Fibroblast of lung (primary cell): Measurements from ENCODE around the gene BBS1. TPM values are rescaled to one million over a fixed set of nuclear protein-coding genes. Genes with fewer than 3 reads are reported as not detected.
A peak's percentile ranks its signal among the peaks of the same experiment; 100 is the strongest.
"Not testable (repeated sequence)": the region's sequence is repeated elsewhere in the genome, so short reads cannot be mapped to it uniquely, and the experiment has no call there.

ENCODE experiments used
- DNase-seq, 2 donors: peaks; one replicate each; pipeline versions ENCODE4 v3.0.0 to v3.0.0-alpha.2; 2010; ENCODE audit warnings: low read depth in 2 of 2
- H2AFZ ChIP-seq: 2 replicates; pipeline ENCODE4 v1.5.1; 2012; ENCODE audit warnings: low read length, control low read depth, inconsistent platforms
- H3K27ac ChIP-seq: 2 replicates; pipeline ENCODE4 v1.5.1; 2011; ENCODE audit warnings: low read length, control low read depth; ENCODE audit not compliant: insufficient read depth
- H3K27me3 ChIP-seq: 2 replicates; pipeline ENCODE4 v1.5.1; 2011; ENCODE audit warnings: mild to moderate bottlenecking, low read length; ENCODE audit not compliant: control insufficient read depth, insufficient read depth
- H3K36me3 ChIP-seq: 2 replicates; pipeline ENCODE4 v1.5.1; 2011; ENCODE audit warnings: low read length; ENCODE audit not compliant: control insufficient read depth, insufficient read depth
- H3K4me1 ChIP-seq: 2 replicates; pipeline ENCODE4 v1.5.1; 2011; ENCODE audit warnings: low read length; ENCODE audit not compliant: control insufficient read depth, insufficient read depth; ENCODE audit errors: extremely low read depth
- H3K4me2 ChIP-seq: 2 replicates; pipeline ENCODE4 v1.5.1; 2011; ENCODE audit warnings: low read length, control low read depth; ENCODE audit not compliant: insufficient read depth; ENCODE audit errors: extremely low read depth
- H3K4me3 ChIP-seq, 4 experiments: fragments of 200-600 bp in 1 of 4; sonication (generic) in 1 of 4; replicated peaks in 1 of 4; 2 replicates each; pipeline ENCODE4 v1.5.1; 2011 to 2016; ENCODE audit warnings: low read length in 4 of 4, low read depth in 3 of 4, mild to moderate bottlenecking in 3 of 4, control low read depth in 2 of 4, inconsistent platforms in 1 of 4, mixed read lengths in 1 of 4; ENCODE audit not compliant: insufficient read depth in 1 of 4; ENCODE audit errors: control extremely low read depth in 1 of 4
- H3K79me2 ChIP-seq: 2 replicates; pipeline ENCODE4 v1.5.1; 2012; ENCODE audit warnings: mild to moderate bottlenecking, low read length, inconsistent platforms; ENCODE audit not compliant: control insufficient read depth, insufficient read depth
- H3K9ac ChIP-seq: 2 replicates; pipeline ENCODE4 v1.5.1; 2011; ENCODE audit warnings: mild to moderate bottlenecking, low read length, control low read depth; ENCODE audit not compliant: insufficient read depth
- H3K9me3 ChIP-seq: 2 replicates; pipeline ENCODE4 v1.5.1; 2012; ENCODE audit warnings: low read depth, low read length; ENCODE audit not compliant: control insufficient read depth, insufficient read depth
- H4K20me1 ChIP-seq: 2 replicates; pipeline ENCODE4 v1.5.1; 2011; ENCODE audit warnings: low read length; ENCODE audit not compliant: control insufficient read depth, insufficient read depth; ENCODE audit errors: extremely low read depth
- CTCF ChIP-seq, 2 donors: IDR thresholded peaks in 1 of 2; conservative IDR thresholded peaks in 1 of 2; 1 replicate in 1 of 2; 2 replicates in 1 of 2; pipeline ENCODE4 v1.5.1; 2011 to 2012; ENCODE audit warnings: low read length in 2 of 2, control low read depth in 1 of 2, inconsistent platforms in 1 of 2, low read depth in 1 of 2, mild to moderate bottlenecking in 1 of 2
- EZH2 ChIP-seq: IDR thresholded peaks from 2 replicates; pipeline ENCODE4 v1.5.1; 2012; ENCODE audit warnings: low read length, control low read depth, mild to moderate bottlenecking; ENCODE audit errors: missing control alignments
- polyA minus RNA-seq: library from RNA; depleted of rRNA, polyadenylated mRNA; stranded (reverse); fragments of >200 nt; gene quantifications from 2 replicates; pipeline ENCODE4 v1.2.3, GENCODE V29; 2011; ENCODE audit warnings: low replicate concordance
- polyA plus RNA-seq, 2 donors: library from polyadenylated mRNA; depleted of rRNA in 1 of 2; stranded (reverse) in 1 of 2; unstranded in 1 of 2; fragments of >200 nt; gene quantifications; 2 replicates each; pipeline ENCODE4 v1.2.1, GENCODE V29; 2011 to 2012; ENCODE audit warnings: missing spikeins in 1 of 2
- total RNA-seq: library from RNA; depleted of rRNA; stranded (reverse); fragments of >200 nt; gene quantifications from 2 replicates; pipeline ENCODE4 v1.2.1, GENCODE V29; 2014

The BBS1 gene
- total RNA-seq (20.3 and 20.5 TPM in 2 replicates), polyA plus RNA-seq (11.6 and 16.5 TPM in 2 replicates), polyA minus RNA-seq (45.3 and 60.9 TPM in 2 replicates)
- polyA plus RNA-seq (2012), result 9.9 and 11.7 TPM in 2 replicates

- Histone ChIP-seq H3K27ac (peak within 1 kb of the TSS; percentile 61), H4K20me1 (no peaks in the 10 kb centered on the region), H3K36me3 (peaks cover under 1% of the 10 kb centered on the region)
These were observed at the start of gene BBS1 for GRCh38 chr11:66510271-66510989. TSS of gene BBS1 (plus strand) at chr11:66510635. CDS start at chr11:66510660, 25 bp downstream.

GRCh38 chr11:66462010-66462409 lies 48.4 kb upstream of the BBS1 start:
- TF ChIP-seq EZH2 (no peak), CTCF (conservative IDR thresholded peaks at IDR 0.05 in 1 of 2, IDR thresholded peaks at IDR 0.05 in 1 of 2; ENCODE audit: low read depth in 1 of 2, low read length in 2 of 2) (no peak)
- H3K9me3 ChIP-seq, result no peaks in the 10 kb centered on the region
- H3K36me3 ChIP-seq, result no peaks in the 10 kb centered on the region
- no peaks in the 10 kb centered on the region for H3K79me2 ChIP-seq
- no peaks in the 10 kb centered on the region for H3K27me3 ChIP-seq
- H2AFZ ChIP-seq, result no peak overlapping the region
- no peak overlapping the region for H3K27ac ChIP-seq
- H4K20me1 ChIP-seq, result no peaks in the 10 kb centered on the region
- no peak for DNase-seq
- H3K4me2 ChIP-seq, result no peak overlapping the region
- H3K4me1 ChIP-seq, result peaks cover 2% of the 10 kb centered on the region
- H3K9ac ChIP-seq, result no peak overlapping the region
- H3K4me3 ChIP-seq, result no peak overlapping the region

More at GRCh38 chr11:66510271-66510989, at the start of gene BBS1:
- Histone ChIP-seq H3K4me1 (no peaks in the 10 kb centered on the region), H3K9ac (peak within 1 kb of the TSS; percentile 65), H3K4me2 (peak within 1 kb of the TSS; percentile 96), H3K4me3 (peak within 1 kb of the TSS; percentile 66 to 94 (median 82)), H3K9me3 (no peaks in the 10 kb centered on the region), H3K27me3 (no peaks in the 10 kb centered on the region), H3K79me2 (peaks cover 5% of the 10 kb centered on the region), H2AFZ (peak within 1 kb of the TSS; percentile 82)
- peak; percentile 71 to 77 for DNase-seq
- no peak for TF ChIP-seq EZH2
- no peak for TF ChIP-seq CTCF (conservative IDR thresholded peaks at IDR 0.05 in 1 of 2, IDR thresholded peaks at IDR 0.05 in 1 of 2; ENCODE audit: low read depth in 1 of 2, low read length in 2 of 2)

- Histone ChIP-seq H3K9me3 (no peaks in the 10 kb centered on the region), H3K27me3 (no peaks in the 10 kb centered on the region), H4K20me1 (no peaks in the 10 kb centered on the region), H3K9ac (no peak overlapping the region), H3K4me1 (peaks cover 7% of the 10 kb centered on the region), H3K27ac (no peak overlapping the region), H2AFZ (no peak overlapping the region), H3K4me3 (no peak overlapping the region), H3K4me2 (no peak overlapping the region), H3K36me3 (no peaks in the 10 kb centered on the region), H3K79me2 (no peaks in the 10 kb centered on the region)
- TF ChIP-seq EZH2, result no peak
- no peak for TF ChIP-seq CTCF (conservative IDR thresholded peaks at IDR 0.05 in 1 of 2, IDR thresholded peaks at IDR 0.05 in 1 of 2; ENCODE audit: low read depth in 1 of 2, low read length in 2 of 2)
- no peak for DNase-seq
These were observed 47.5 kb upstream of the BBS1 start for GRCh38 chr11:66462911-66463310.

- H3K79me2 ChIP-seq, H3K9ac ChIP-seq, DNase-seq, H3K27me3 ChIP-seq, H3K4me1 ChIP-seq, H4K20me1 ChIP-seq, H3K36me3 ChIP-seq, H2AFZ ChIP-seq, H3K27ac ChIP-seq, H3K9me3 ChIP-seq, H3K4me2 ChIP-seq, H3K4me3 ChIP-seq: not testable (repeated sequence)
These were observed 46.3 kb upstream of the BBS1 start for GRCh38 chr11:66464116-66464515.
